ENCODE measurements around the gene NUTM1. TPM values are rescaled to one million over a fixed set of nuclear protein-coding genes. Genes with fewer than 3 reads are reported as not detected.
"Not testable (repeated sequence)": the region's sequence is repeated elsewhere in the genome, so short reads cannot be mapped to it uniquely, and the experiment has no call there.

NUTM1 gene
- total RNA-seq, 1 donor from 2014 or later, result not detected

DNA sequence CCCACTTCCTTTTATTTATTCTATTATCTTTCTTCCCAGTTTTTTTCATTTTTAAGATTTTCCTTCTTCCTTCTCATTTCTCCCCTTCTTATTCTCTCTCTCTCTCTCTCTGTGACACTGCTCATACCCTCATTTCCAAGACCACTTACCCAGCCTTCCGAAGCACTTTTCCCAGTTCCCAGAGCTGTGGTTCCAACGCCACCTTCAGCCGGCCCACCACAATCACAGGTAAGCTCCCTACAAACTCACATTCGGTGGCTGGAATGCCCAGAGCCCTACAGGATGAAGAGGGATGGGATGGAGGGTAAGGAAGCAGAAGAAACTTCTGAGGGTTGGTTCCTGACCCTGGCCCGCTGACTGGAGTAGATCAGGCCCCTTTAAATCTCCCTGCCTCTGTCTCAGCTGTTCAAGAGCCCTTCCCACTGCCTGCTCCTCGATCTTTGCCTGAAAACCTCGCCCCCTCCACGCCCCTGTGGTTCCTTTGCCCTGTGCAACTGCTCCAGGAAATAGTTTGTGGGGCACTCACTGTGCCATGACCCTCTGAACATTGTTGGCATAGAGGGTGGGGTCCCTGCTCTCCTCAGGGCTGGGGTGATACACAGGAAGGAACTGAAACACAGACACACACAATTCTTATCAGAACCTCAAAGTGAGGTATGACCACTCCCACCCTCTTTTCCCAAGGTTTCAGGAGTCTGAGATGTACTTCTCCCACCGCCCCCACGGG, 19.1 kb downstream of the NUTM1 start:
- DNase-seq (ENCODE audit: low read depth, low spot score), result no peak

DNA sequence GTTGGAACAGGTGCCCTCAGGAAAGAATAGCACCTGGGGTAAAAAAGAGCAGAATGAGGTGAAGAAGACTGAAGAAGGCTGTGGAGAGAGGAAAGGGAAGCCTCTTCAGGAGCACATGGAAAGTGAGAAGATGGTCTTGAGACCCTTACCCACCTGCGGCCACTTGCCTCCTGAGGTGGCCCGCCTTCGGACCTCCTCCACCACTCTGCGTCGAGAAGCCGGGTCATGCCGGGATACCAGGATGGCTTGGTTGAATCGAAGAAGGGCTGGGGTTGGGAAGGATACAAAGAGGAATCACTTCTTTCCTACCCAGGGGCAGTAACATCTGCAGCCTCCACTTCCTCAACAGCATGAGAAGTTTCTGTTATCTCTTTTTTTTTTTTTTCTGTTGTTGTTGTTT, 20.9 kb downstream of the NUTM1 start:
- no peak for DNase-seq (ENCODE audit: low read depth, low spot score)

DNA sequence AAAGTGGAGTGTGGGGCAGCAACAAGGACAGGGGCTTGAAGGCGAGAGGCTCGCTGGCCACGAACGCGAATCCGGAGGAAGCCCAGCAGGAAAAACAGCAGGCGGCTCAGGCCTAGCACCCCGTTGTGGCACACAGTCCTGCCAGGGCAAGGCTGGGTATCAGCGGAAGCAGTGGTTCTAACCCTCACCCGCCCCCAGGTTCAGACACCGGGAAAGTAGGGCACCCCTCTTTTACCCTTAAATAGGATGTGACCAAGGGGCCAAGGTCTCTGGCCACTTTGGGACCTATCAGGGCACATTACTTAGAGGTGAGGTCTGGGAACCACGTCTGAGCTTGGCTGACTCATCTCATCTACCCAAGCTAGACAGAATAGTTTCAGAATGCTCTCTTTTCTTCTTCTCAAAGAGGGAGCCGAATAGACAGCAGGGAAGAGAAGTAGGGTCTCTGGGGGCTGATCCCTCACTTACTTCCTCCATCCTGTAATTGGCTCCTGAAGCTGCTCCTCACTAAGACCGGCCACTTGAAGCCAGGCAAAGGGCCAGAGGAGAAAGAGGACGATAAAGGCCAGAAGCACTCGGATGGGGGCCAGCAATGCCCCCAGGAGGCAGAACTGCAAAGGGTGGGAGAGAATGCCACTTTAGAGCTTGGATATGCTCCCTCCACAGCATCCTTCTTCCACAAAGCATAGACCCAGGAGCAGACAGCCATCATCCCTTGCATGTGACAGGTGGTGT, 22.1 kb downstream of the NUTM1 start:
- DNase-seq (ENCODE audit: low read depth, low spot score), result no peak

- DNase-seq (ENCODE audit: low read depth, low spot score), result no peak
Observed at GRCh38 chr15:34365836-34366235, 22.7 kb downstream of the NUTM1 start.

DNA sequence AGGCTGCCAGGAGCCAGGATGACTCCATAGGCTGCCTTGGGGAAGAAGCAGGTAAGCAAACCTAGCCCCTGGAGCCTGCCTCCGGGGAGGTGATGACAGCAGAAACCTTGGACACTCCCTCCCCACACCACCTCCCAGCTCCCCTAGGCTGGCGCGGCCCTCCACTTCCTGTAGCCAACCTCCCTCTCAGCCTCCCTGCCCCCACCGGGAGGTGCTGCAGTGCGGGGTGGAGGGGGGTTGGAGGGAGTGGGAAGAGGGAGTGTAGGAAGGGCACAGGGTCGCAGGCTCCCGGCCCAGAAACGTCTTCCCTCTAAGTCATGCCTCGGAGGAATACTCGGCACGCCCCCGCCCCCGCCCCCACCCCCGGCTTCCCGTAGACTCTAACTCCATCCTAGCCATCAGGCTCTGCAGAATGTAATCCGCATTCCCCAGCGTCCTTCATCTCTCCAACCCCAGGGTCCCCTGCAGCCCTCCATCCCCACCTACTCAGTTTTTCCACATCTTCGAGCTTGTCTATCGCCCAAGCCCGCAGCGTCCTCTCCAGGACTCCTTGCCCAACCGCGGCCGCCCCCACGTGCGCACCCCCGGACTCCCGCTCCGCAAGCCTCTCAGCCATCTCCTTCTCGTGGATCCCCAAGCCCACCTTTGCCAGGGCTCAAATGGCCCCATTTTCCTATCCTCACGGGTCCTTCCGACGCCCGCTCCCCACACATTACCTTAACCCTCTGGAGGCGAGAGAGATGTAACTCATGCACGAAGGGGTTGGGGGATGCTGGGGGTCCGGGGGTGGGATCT, 23.4 kb downstream of the NUTM1 start:
- DNase-seq (ENCODE audit: low read depth, low spot score), result no peak

GRCh38 chr15:34367101-34368081, 24.3 kb downstream of the NUTM1 start, which contains the start of gene LPCAT4:
LPCAT4 (minus strand) TSS chr15:34367196; CDS start chr15:34367100, 96 bp downstream.
- DNase-seq (ENCODE audit: low read depth, low spot score), result peak; percentile 47

- no peak for DNase-seq (ENCODE audit: low read depth, low spot score)
Observed at GRCh38 chr15:34370129-34370528, 27.0 kb downstream of the NUTM1 start.

- DNase-seq (ENCODE audit: low read depth, low spot score), result no peak
Observed at GRCh38 chr15:34370643-34371042, 27.5 kb downstream of the NUTM1 start.

GRCh38 chr15:34373951-34374350, 30.8 kb downstream of the NUTM1 start:
- DNase-seq (ENCODE audit: low read depth, low spot score), result no peak

GRCh38 chr15:34374816-34375215, 31.7 kb downstream of the NUTM1 start:
- DNase-seq (ENCODE audit: low read depth, low spot score), result no peak

- DNase-seq (ENCODE audit: low read depth, low spot score), result not testable (repeated sequence)
Observed at GRCh38 chr15:34375541-34375940, 32.4 kb downstream of the NUTM1 start.

DNA sequence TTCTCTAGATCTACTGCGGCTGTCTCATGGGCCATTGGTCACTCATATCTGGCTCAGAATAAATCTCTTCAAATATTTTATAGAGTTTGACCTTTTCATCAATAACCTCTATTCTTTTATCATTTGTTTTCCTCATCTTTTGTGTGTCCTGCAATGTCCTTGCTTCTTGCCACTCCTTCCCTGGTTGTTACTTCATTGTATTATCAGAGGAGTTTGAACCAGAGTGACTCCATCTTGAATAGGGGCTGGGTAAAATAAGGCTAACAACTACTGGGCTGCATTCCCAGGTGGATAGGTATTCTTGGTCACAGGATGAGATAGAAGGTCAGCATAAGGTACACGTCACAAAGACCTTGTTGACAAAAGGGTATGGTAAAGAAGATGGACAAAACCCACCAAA, 33.7 kb downstream of the NUTM1 start:
- no peak for DNase-seq (ENCODE audit: low read depth, low spot score)

DNA sequence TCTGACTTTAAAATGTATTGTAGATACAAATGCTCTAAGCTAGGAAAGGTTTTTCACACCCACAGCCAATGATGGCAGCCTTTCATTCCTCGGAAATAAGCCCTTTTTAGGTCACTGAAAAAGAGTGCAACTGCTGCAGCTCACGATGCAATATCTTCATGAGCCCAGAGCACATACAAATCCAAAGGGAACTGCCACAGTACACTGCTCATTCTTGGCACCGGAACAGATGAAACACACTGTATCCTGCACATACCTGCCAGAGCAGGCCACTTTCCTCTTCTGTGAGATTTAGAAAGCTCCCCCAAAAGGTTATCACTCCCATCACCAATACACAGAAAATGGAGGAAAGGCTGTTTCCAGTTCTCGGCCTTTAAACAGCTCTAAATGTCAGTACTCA, 37.4 kb downstream of the NUTM1 start:
- DNase-seq (ENCODE audit: low read depth, low spot score), result not testable (repeated sequence)

DNA sequence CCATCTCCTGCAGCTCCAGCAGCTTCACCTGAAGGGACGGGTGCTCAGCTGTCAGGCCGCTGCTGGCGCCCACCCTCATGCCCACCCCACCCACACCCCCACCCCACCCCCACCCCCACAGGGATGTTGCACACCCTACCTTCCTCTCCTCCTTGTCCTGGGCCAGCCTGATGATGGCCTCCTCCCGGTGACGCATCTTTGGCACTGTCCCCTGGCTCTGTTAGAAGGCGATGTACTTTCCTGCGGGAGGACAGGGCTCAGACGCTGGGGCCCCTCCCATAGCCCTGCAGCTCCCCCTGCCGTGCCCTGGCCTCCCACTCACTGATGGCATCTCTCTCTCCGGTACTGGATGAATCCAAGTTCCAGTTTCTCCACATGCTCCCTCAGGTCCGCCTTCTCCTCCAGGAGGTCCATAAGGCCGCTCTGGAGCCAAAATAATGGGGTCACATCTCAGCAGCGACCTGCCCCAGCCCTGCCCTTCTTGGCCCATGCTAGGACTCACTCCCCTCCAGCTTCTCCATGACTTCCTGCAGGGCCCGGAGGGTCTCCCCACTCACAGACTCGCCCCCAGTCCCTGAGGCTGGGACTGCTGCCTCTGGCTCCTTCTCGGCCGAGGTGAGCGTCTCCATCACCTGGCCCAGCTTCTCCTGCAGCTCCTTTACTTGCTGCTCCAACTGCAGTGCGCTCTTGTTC, 38.9 kb downstream of the NUTM1 start:
- DNase-seq (ENCODE audit: low read depth, low spot score), result not testable (repeated sequence)

DNA sequence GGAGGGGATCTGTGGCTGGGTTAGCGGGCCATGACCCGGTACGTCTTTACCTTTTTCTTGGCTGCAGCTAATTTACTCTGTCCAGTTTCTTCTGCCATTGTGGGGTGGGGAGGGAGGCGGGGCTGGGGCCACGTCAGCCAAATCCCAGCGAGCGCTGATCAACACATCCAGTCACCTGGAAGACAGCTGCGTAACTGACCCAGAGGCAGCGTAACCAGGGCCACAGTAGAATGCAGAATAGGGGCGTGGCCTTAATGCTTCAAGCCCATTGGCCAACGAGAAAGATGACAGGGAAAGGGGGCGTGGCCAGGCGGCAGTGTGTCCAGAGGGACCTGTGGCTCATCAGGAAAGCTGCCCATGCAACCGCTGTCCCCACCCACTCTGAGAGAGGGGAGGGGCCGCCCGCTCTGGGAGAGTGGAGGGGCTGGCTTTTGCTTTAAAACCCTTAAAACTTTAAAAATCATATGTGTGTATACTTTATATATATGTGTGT, 46.5 kb downstream of the NUTM1 start:
- not testable (repeated sequence) for DNase-seq (ENCODE audit: low read depth, low spot score)

DNA sequence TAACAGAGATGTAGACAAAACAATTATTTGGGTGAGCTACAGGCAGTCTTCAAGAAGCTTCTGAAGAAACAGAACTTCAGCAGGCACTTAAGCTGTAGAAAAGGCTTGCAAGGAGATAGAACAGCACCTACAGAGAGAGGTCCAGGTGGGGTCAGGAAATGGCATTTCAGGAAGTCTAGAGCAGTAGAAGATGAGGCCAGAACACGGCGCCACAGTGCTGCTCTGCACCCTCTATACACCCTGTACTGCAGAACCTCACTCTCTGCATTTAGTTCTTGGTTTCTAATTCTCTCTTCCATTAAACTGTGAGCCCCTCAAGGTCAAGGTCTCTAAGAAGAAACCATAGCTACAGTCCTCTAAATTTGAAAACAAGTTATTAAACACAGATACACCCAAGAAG, 49.9 kb downstream of the NUTM1 start:
- DNase-seq (ENCODE audit: low read depth, low spot score), result not testable (repeated sequence)

DNA sequence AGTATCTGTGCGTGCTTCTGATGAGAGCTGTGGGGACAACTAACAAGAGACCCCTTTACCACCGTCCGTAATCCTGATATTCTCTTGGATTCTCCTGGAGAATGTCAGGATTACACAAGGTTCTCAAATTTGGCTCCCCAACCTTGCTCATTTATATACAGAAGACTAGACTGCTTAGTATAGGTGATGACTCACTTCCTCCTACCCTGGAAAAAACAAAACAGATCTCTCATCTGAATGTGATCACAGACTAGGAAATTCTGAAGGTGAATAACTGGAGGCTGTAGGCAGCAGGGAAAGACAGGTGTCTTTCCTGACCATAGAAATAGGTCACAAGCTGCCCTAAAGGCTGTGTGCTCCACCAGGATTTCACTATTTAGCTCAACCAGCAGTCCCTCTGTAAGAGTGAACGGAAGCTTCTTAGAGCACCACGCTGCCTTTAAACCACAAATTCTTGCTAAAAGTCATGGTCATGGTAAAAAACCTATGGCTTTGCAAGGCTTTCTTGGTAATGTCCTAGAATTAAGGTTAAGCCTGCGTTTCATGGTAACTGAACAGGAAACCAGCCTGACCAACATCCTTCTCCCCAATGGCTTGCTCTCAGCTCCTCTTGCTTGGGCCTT, 54.6 kb downstream of the NUTM1 start:
- DNase-seq (ENCODE audit: low read depth, low spot score), result not testable (repeated sequence)

GRCh38 chr15:34403160-34403598, 60.1 kb downstream of the NUTM1 start:
- not testable (repeated sequence) for DNase-seq (ENCODE audit: low read depth, low spot score)

DNA sequence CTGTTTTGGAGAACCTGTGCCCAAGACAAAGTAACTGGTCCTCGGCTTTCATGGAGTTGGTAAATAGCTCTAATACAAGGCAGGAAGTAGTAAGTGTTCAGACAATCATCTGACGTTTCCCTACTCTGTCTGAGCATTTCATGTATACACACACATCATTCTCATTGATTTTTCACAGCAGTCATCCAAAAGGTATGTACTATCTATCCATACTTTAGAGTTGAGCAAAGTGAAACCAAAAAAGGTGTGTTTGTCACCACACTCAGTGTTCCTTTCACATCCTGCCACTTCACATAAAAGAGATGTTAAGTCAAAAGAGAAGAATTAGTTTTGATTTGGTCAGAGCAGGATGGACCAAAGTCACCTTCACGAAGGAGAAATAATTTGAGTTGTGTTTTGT, 60.8 kb downstream of the NUTM1 start:
- not testable (repeated sequence) for DNase-seq (ENCODE audit: low read depth, low spot score)
